ENCODE measurements around the gene GSK3B. TPM values are rescaled to one million over a fixed set of nuclear protein-coding genes. Genes with fewer than 3 reads are reported as not detected.

GSK3B gene
- total and polyA plus RNA-seq, 2 experiments from 2014 or later, result 29.0 to 45.3 TPM

DNA sequence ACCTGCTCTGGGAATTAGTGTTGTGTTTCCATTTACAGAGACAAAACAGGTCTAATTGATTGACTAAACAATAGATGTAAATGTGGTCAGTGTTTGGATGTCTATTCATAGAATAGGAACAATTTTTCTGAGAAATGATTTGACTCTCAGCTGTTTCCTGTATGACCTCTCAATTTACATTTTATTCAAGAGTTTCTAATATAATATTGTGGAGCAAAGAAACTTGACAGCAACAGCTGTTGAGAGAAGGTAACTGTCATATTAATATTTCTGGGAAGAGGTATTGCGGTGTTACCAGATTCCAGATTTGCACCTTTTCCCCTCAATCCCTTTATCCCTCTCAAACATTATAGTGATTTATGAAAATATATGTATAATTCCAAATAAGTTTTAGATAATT, 316.1 kb downstream of the GSK3B start:
- no peaks in the 10 kb centered on the region; the same call in 2 of the 3 replicates for H3K9me3 Mint-ChIP-seq
- no peak overlapping the region for H3K4me3 Mint-ChIP-seq

DNA sequence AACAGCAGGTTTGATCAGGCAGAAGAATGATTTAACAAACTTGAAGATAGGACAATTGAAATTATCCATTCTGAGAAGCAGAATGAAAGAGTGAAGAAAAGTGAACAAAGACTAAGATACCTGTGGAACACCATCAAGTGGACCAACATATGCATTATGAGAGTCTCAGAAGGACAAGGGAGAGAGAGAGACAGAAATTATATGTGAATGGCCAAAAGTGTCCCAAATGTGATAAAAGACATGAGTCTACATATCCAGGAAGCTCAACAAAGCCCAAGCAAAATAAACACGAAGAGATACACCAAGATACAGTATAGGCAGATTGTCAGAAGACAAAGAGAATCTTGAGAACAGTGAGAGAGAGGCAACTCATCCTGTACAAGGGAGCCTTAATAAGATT, 317.9 kb downstream of the GSK3B start:
- no peak overlapping the region for H2AFZ ChIP-seq
- DNase-seq (ENCODE audit: low spot score), result no peak
- Mint-ChIP-seq H3K27ac (no peak overlapping the region), H3K9me3 (no peaks in the 10 kb centered on the region), H3K4me3 (no peak overlapping the region), H3K36me3 (ENCODE audit: low read depth) (no peaks in the 10 kb centered on the region), H3K4me1 (peaks cover 10% of the 10 kb centered on the region; the same call in 2 of the 3 replicates), H3K27me3 (ENCODE audit: insufficient read depth, low read depth, poor library complexity) (peaks cover 2% of the 10 kb centered on the region)
- no peaks in the 10 kb centered on the region for H3F3A ChIP-seq (replicated peaks; ENCODE audit: low read depth)
- no peaks in the 10 kb centered on the region for H4K20me1 ChIP-seq (replicated peaks; ENCODE audit: insufficient read depth)
- H3K27ac ChIP-seq (ENCODE audit: low read depth), result no peak overlapping the region
- no peak overlapping the region for H3K4me3 ChIP-seq
- no peaks in the 10 kb centered on the region for H3K27me3 ChIP-seq (ENCODE audit: insufficient read depth)
- H3K79me2 ChIP-seq (replicated peaks; ENCODE audit: insufficient read depth), result no peaks in the 10 kb centered on the region
- ATAC-seq, result no peak
- no peaks in the 10 kb centered on the region for H3K4me1 ChIP-seq (ENCODE audit: insufficient read depth)
- H3K9me2 ChIP-seq (ENCODE audit: insufficient read depth), result no peaks in the 10 kb centered on the region
- H3K36me3 ChIP-seq (ENCODE audit: insufficient read depth), result no peaks in the 10 kb centered on the region
- no peak overlapping the region for H3K4me2 ChIP-seq
- TF ChIP-seq, protein P1, sequence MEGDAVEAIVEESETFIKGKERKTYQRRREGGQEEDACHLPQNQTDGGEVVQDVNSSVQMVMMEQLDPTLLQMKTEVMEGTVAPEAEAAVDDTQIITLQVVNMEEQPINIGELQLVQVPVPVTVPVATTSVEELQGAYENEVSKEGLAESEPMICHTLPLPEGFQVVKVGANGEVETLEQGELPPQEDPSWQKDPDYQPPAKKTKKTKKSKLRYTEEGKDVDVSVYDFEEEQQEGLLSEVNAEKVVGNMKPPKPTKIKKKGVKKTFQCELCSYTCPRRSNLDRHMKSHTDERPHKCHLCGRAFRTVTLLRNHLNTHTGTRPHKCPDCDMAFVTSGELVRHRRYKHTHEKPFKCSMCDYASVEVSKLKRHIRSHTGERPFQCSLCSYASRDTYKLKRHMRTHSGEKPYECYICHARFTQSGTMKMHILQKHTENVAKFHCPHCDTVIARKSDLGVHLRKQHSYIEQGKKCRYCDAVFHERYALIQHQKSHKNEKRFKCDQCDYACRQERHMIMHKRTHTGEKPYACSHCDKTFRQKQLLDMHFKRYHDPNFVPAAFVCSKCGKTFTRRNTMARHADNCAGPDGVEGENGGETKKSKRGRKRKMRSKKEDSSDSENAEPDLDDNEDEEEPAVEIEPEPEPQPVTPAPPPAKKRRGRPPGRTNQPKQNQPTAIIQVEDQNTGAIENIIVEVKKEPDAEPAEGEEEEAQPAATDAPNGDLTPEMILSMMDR (conservative IDR thresholded peaks at IDR 0.05; ENCODE audit: low read depth in 2 of 2), result no peak
- no peak for TF ChIP-seq CREB1 (CRISPR knock-in tag; IDR thresholded peaks at IDR 0.05; ENCODE audit: low read depth)
- no peak for TF ChIP-seq ZNF331 (CRISPR knock-in tag; IDR thresholded peaks at IDR 0.05; ENCODE audit: low read depth)
- no peak for TF ChIP-seq EZH2 (IDR thresholded peaks at IDR 0.05; ENCODE audit: low read depth, unreplicated experiment)
- TF ChIP-seq EZH2phosphoT487 (IDR thresholded peaks at IDR 0.05; ENCODE audit: unreplicated experiment), result no peak
- TF ChIP-seq STAT1 (IDR thresholded peaks at IDR 0.05; ENCODE audit: unreplicated experiment), result no peak
- TF ChIP-seq POLR2AphosphoS5 (IDR thresholded peaks at IDR 0.05; ENCODE audit: low read depth), result no peak
- no peak for TF ChIP-seq JUNB (IDR thresholded peaks at IDR 0.05; ENCODE audit: unreplicated experiment)
- TF ChIP-seq, protein P2, sequence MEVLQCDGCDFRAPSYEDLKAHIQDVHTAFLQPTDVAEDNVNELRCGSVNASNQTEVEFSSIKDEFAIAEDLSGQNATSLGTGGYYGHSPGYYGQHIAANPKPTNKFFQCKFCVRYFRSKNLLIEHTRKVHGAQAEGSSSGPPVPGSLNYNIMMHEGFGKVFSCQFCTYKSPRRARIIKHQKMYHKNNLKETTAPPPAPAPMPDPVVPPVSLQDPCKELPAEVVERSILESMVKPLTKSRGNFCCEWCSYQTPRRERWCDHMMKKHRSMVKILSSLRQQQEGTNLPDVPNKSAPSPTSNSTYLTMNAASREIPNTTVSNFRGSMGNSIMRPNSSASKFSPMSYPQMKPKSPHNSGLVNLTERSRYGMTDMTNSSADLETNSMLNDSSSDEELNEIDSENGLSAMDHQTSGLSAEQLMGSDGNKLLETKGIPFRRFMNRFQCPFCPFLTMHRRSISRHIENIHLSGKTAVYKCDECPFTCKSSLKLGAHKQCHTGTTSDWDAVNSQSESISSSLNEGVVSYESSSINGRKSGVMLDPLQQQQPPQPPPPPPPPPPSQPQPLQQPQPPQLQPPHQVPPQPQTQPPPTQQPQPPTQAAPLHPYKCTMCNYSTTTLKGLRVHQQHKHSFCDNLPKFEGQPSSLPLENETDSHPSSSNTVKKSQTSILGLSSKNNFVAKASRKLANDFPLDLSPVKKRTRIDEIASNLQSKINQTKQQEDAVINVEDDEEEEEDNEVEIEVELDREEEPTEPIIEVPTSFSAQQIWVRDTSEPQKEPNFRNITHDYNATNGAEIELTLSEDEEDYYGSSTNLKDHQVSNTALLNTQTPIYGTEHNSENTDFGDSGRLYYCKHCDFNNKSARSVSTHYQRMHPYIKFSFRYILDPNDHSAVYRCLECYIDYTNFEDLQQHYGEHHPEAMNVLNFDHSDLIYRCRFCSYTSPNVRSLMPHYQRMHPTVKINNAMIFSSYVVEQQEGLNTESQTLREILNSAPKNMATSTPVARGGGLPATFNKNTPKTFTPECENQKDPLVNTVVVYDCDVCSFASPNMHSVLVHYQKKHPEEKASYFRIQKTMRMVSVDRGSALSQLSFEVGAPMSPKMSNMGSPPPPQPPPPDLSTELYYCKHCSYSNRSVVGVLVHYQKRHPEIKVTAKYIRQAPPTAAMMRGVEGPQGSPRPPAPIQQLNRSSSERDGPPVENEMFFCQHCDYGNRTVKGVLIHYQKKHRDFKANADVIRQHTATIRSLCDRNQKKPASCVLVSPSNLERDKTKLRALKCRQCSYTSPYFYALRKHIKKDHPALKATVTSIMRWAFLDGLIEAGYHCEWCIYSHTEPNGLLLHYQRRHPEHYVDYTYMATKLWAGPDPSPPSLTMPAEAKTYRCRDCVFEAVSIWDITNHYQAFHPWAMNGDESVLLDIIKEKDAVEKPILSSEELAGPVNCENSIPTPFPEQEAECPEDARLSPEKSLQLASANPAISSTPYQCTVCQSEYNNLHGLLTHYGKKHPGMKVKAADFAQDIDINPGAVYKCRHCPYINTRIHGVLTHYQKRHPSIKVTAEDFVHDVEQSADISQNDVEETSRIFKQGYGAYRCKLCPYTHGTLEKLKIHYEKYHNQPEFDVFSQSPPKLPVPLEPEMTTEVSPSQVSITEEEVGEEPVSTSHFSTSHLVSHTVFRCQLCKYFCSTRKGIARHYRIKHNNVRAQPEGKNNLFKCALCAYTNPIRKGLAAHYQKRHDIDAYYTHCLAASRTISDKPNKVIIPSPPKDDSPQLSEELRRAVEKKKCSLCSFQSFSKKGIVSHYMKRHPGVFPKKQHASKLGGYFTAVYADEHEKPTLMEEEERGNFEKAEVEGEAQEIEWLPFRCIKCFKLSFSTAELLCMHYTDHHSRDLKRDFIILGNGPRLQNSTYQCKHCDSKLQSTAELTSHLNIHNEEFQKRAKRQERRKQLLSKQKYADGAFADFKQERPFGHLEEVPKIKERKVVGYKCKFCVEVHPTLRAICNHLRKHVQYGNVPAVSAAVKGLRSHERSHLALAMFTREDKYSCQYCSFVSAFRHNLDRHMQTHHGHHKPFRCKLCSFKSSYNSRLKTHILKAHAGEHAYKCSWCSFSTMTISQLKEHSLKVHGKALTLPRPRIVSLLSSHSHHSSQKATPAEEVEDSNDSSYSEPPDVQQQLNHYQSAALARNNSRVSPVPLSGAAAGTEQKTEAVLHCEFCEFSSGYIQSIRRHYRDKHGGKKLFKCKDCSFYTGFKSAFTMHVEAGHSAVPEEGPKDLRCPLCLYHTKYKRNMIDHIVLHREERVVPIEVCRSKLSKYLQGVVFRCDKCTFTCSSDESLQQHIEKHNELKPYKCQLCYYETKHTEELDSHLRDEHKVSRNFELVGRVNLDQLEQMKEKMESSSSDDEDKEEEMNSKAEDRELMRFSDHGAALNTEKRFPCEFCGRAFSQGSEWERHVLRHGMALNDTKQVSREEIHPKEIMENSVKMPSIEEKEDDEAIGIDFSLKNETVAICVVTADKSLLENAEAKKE (CRISPR knock-in tag; IDR thresholded peaks at IDR 0.05), result no peak

More for the DNA sequence above, 316.1 kb downstream of the GSK3B start:
- no peak for ATAC-seq
- H3F3A ChIP-seq (replicated peaks; ENCODE audit: low read depth), result no peaks in the 10 kb centered on the region
- no peak for DNase-seq (ENCODE audit: low spot score)
- no peaks in the 10 kb centered on the region for H3K79me2 ChIP-seq (replicated peaks; ENCODE audit: insufficient read depth)
- H3K9me2 ChIP-seq (ENCODE audit: insufficient read depth), result no peaks in the 10 kb centered on the region
- no peak overlapping the region for H3K4me2 ChIP-seq
- Mint-ChIP-seq H3K4me1 (peaks cover 10% of the 10 kb centered on the region; the same call in 2 of the 3 replicates), H3K36me3 (ENCODE audit: low read depth) (no peaks in the 10 kb centered on the region), H3K27ac (no peak overlapping the region), H3K27me3 (ENCODE audit: insufficient read depth, low read depth, poor library complexity) (peaks cover 2% of the 10 kb centered on the region)
- TF ChIP-seq CREB1 (CRISPR knock-in tag; IDR thresholded peaks at IDR 0.05; ENCODE audit: low read depth) (no peak), EZH2 (IDR thresholded peaks at IDR 0.05; ENCODE audit: low read depth, unreplicated experiment) (no peak)
- TF ChIP-seq, protein P1 (conservative IDR thresholded peaks at IDR 0.05; ENCODE audit: low read depth in 2 of 2), result no peak
- no peak overlapping the region for H2AFZ ChIP-seq
- no peaks in the 10 kb centered on the region for H3K27me3 ChIP-seq (ENCODE audit: insufficient read depth)
- no peaks in the 10 kb centered on the region for H3K4me1 ChIP-seq (ENCODE audit: insufficient read depth)
- no peaks in the 10 kb centered on the region for H4K20me1 ChIP-seq (replicated peaks; ENCODE audit: insufficient read depth)
- H3K36me3 ChIP-seq (ENCODE audit: insufficient read depth), result no peaks in the 10 kb centered on the region
- no peak overlapping the region for H3K4me3 ChIP-seq
- H3K27ac ChIP-seq (ENCODE audit: low read depth), result no peak overlapping the region

Data from GM23338 (cell line).